H1 (cell line): ENCODE data around the gene PFN3. TPM values are rescaled to one million over a fixed set of nuclear protein-coding genes. Genes with fewer than 3 reads are reported as not detected.
A peak's percentile ranks its signal among the peaks of the same experiment; 100 is the strongest.
"Not testable (repeated sequence)": the region's sequence is repeated elsewhere in the genome, so short reads cannot be mapped to it uniquely, and the experiment has no call there.

Experiments
- CTCF ChIA-PET: fragments of 300-600 bp; sonication (Branson Sonifier 250); formaldehyde crosslinking; loops from one replicate; lab custom pipeline; 2021; ENCODE audit not compliant: partially characterized antibody; lab: Charles Lee
- POLR2A ChIA-PET: fragments of 300-600 bp; sonication (Branson Sonifier 250); formaldehyde crosslinking; loops from one replicate; lab custom pipeline; 2021; ENCODE audit warnings: inconsistent platforms; ENCODE audit not compliant: partially characterized antibody; lab: Charles Lee
- DNase-seq, 2 experiments: peaks; one replicate each; pipeline versions ENCODE4 v3.0.0 to v3.0.0-alpha.2; 2010 to 2022; ENCODE audit warnings: low spot score in 2 of 2, low read depth in 1 of 2, mixed read lengths in 1 of 2
- FAIRE-seq: peaks from 2 replicates; lab custom pipeline; 2011; peaks lifted over from hg19 to GRCh38; lab: Jason Lieb, UNC
- H2AFZ ChIP-seq: 2 replicates; pipeline ENCODE4 v1.8.1; 2012; ENCODE audit warnings: low read length, inconsistent platforms
- H2AK5ac ChIP-seq: 2 replicates; pipeline ENCODE4 v1.6.1; 2013; ENCODE audit warnings: low read depth, low read length
- H2BK120ac ChIP-seq: replicated peaks from 2 replicates; pipeline ENCODE3; 2013; ENCODE audit warnings: low read depth, low read length, inconsistent platforms
- H2BK12ac ChIP-seq: 2 replicates; pipeline ENCODE4 v1.6.1; 2013; ENCODE audit warnings: low read depth, low read length
- H2BK15ac ChIP-seq: 2 replicates; pipeline ENCODE4 v1.6.1; 2013; ENCODE audit warnings: low read length
- H2BK20ac ChIP-seq: 2 replicates; pipeline ENCODE4 v1.6.1; 2013; ENCODE audit warnings: low read length
- H2BK5ac ChIP-seq: 2 replicates; pipeline ENCODE4 v1.6.1; 2013; ENCODE audit warnings: low read depth, low read length
- H3K14ac ChIP-seq: 2 replicates; pipeline ENCODE4 v1.6.1; 2013; ENCODE audit warnings: inconsistent platforms; ENCODE audit not compliant: insufficient read length
- H3K18ac ChIP-seq: 2 replicates; pipeline ENCODE4 v1.6.1; 2013; ENCODE audit warnings: low read length; ENCODE audit errors: extremely low read depth
- H3K23ac ChIP-seq: 2 replicates; pipeline ENCODE4 v1.6.1; 2013; ENCODE audit warnings: inconsistent platforms; ENCODE audit not compliant: insufficient read length
- H3K23me2 ChIP-seq: 2 replicates; pipeline ENCODE4 v1.6.1; 2013; ENCODE audit warnings: low read depth, low read length
- H3K27ac ChIP-seq: 2 replicates; pipeline ENCODE4 v1.6.1; 2011; ENCODE audit warnings: low read depth, low read length, inconsistent platforms
- H3K27me3 ChIP-seq, 4 experiments: replicated peaks in 1 of 4; 1 replicate in 1 of 4; 2 replicates in 3 of 4; pipeline versions ENCODE4 v1.6.1 to v1.8.1; 2011 to 2013; ENCODE audit warnings: low read length in 3 of 4, mild to moderate bottlenecking in 3 of 4, inconsistent platforms in 2 of 4, mixed read lengths in 2 of 4, moderate library complexity in 1 of 4; ENCODE audit not compliant: control insufficient read depth in 3 of 4, insufficient read depth in 3 of 4; ENCODE audit errors: extremely low read depth in 1 of 4
- H3K36me3 ChIP-seq, 4 experiments: 2 replicates each; pipeline versions ENCODE4 v1.6.1 to v1.8.1; 2011 to 2013; ENCODE audit warnings: mild to moderate bottlenecking in 4 of 4, low read length in 3 of 4, moderate library complexity in 2 of 4, control low read depth in 1 of 4, inconsistent platforms in 1 of 4; ENCODE audit not compliant: insufficient read depth in 4 of 4, control insufficient read depth in 2 of 4
- H3K4ac ChIP-seq: replicated peaks from 2 replicates; pipeline ENCODE3; 2013; ENCODE audit warnings: low read length, low read depth, mixed read lengths, inconsistent platforms; ENCODE audit not compliant: insufficient read length
- H3K4me1 ChIP-seq, 4 experiments: replicated peaks in 1 of 4; 1 replicate in 1 of 4; 2 replicates in 3 of 4; pipeline versions ENCODE4 v1.6.1 to v1.8.1; 2011 to 2013; ENCODE audit warnings: low read length in 3 of 4, inconsistent platforms in 2 of 4, mixed read lengths in 1 of 4; ENCODE audit not compliant: insufficient read depth in 4 of 4, control insufficient read depth in 3 of 4
- H3K4me2 ChIP-seq, 2 experiments: 2 replicates each; pipeline versions ENCODE4 v1.6.1 to v1.8.1; 2011 to 2013; ENCODE audit warnings: low read depth in 2 of 2, low read length in 2 of 2, control low read depth in 1 of 2, inconsistent platforms in 1 of 2, mild to moderate bottlenecking in 1 of 2; ENCODE audit not compliant: insufficient read depth in 1 of 2
- H3K4me3 ChIP-seq, 4 experiments: fragments of 200-600, 300-600 bp in 1 of 4; sonication (generic), shearing (Covaris generic), sonication (Bioruptor Twin) in 1 of 4; 2 replicates each; pipeline versions ENCODE4 v1.5.1 to v1.8.1; 2011 to 2016; ENCODE audit warnings: low read length in 4 of 4, low read depth in 3 of 4, control low read depth in 2 of 4, inconsistent platforms in 2 of 4, mild to moderate bottlenecking in 2 of 4, mixed read lengths in 1 of 4, moderate library complexity in 1 of 4; ENCODE audit not compliant: insufficient read depth in 2 of 4; ENCODE audit errors: extremely low read depth in 1 of 4
- H3K56ac ChIP-seq: replicated peaks from 2 replicates; pipeline ENCODE3; 2013; ENCODE audit warnings: low read depth, mild to moderate bottlenecking, mixed read lengths, low read length, inconsistent platforms; ENCODE audit not compliant: insufficient read length
- H3K79me1 ChIP-seq: 2 replicates; pipeline ENCODE4 v1.6.1; 2013; ENCODE audit warnings: low read depth, low read length, control low read depth
- H3K79me2 ChIP-seq, 2 experiments: 2 replicates each; pipeline versions ENCODE4 v1.6.1 to v1.8.1; 2012 to 2013; ENCODE audit warnings: low read length in 2 of 2, mild to moderate bottlenecking in 2 of 2, inconsistent platforms in 1 of 2; ENCODE audit not compliant: insufficient read depth in 2 of 2, control insufficient read depth in 1 of 2
- H3K9ac ChIP-seq, 4 experiments: replicated peaks in 1 of 4; 1 replicate in 1 of 4; 2 replicates in 3 of 4; pipeline versions ENCODE4 v1.6.1 to v1.8.1; 2011 to 2013; ENCODE audit warnings: low read depth in 3 of 4, low read length in 3 of 4, control low read depth in 2 of 4, mild to moderate bottlenecking in 2 of 4, moderate library complexity in 2 of 4, inconsistent platforms in 1 of 4; ENCODE audit errors: extremely low read depth in 1 of 4
- H3K9me3 ChIP-seq, 2 experiments: 2 replicates each; pipeline versions ENCODE4 v1.6.1 to v1.8.1; 2012 to 2013; ENCODE audit warnings: mild to moderate bottlenecking in 2 of 2, moderate library complexity in 2 of 2, control low read depth in 1 of 2, inconsistent platforms in 1 of 2, low read depth in 1 of 2, low read length in 1 of 2, mixed read lengths in 1 of 2; ENCODE audit not compliant: insufficient read depth in 2 of 2
- H4K20me1 ChIP-seq, 2 experiments: replicated peaks in 1 of 2; 2 replicates each; pipeline versions ENCODE3 to v1.8.1; 2011 to 2013; ENCODE audit warnings: inconsistent platforms in 2 of 2, low read length in 2 of 2, mild to moderate bottlenecking in 1 of 2; ENCODE audit not compliant: insufficient read depth in 2 of 2, control insufficient read depth in 1 of 2
- H4K5ac ChIP-seq: 2 replicates; pipeline ENCODE4 v1.6.1; 2013; ENCODE audit warnings: low read length, low read depth, mixed read lengths, inconsistent platforms; ENCODE audit not compliant: insufficient read length
- H4K8ac ChIP-seq: 2 replicates; pipeline ENCODE4 v1.8.0; 2013; ENCODE audit warnings: mild to moderate bottlenecking, moderate library complexity, low read length, inconsistent platforms; ENCODE audit not compliant: insufficient read depth; ENCODE audit errors: extremely low read depth
- H4K91ac ChIP-seq: replicated peaks from 2 replicates; pipeline ENCODE3; 2013; ENCODE audit warnings: low read length, mixed read lengths, inconsistent platforms; ENCODE audit not compliant: insufficient read length
- WGBS, 2 experiments: shearing (Covaris generic) in 1 of 2; methylation state at CpG; one replicate each; pipeline versions ENCODE4 v1.1.6 to v1.1.7; 2013 to 2015; ENCODE audit warnings: low lambda C conversion rate in 2 of 2, mixed read lengths in 2 of 2, inconsistent platforms in 1 of 2, low coverage in 1 of 2, missing lambda C conversion rate in 1 of 2; ENCODE audit not compliant: insufficient replicate concordance in 2 of 2, insufficient coverage in 1 of 2, insufficient read length in 1 of 2; ENCODE audit errors: extremely low coverage in 1 of 2, missing lambda C conversion rate in 1 of 2; 5-methylcytosine and 5-hydroxymethylcytosine counted together
- polyA plus RNA-seq, 7 experiments: library from polyadenylated mRNA; depleted of rRNA in 3 of 7; stranded (reverse) in 5 of 7; unstranded in 2 of 7; fragments of >200 nt in 5 of 7; fragments of 200-250 nt in 2 of 7; gene quantifications; 1 replicate in 5 of 7; 2 replicates in 1 of 7; 4 replicates in 1 of 7; pipeline versions ENCODE4 v1.2.1 to v1.2.3, GENCODE V29; 2011 to 2013; ENCODE audit warnings: missing spikeins in 2 of 7, mixed read lengths in 2 of 7
- total RNA-seq: library from RNA; stranded (reverse); fragmentation: NEBNext Ultra II Directional; extraction: Animal tissue kit (Norgen Biotek cat#: 25700); gene quantifications from 2 replicates; pipeline ENCODE4 v1.2.1, GENCODE V29; 2021

Gene PFN3
- total and polyA plus RNA-seq, 2 of the 8 experiments (the other 6 are each of a cell fraction or from before 2014, with no cell fraction given), result not detected

GRCh38 chr5:177360740-177361139 is 39.7 kb downstream of the PFN3 start:
- H3K18ac ChIP-seq, H2AK5ac ChIP-seq, H3K4ac ChIP-seq, H3K27me3 ChIP-seq, DNase-seq, H3K23me2 ChIP-seq, H3K14ac ChIP-seq, H3K79me1 ChIP-seq, H3K36me3 ChIP-seq, FAIRE-seq, H3K56ac ChIP-seq, H3K23ac ChIP-seq, H2BK20ac ChIP-seq, H4K5ac ChIP-seq, H4K8ac ChIP-seq, H3K27ac ChIP-seq, H2BK5ac ChIP-seq, H4K20me1 ChIP-seq, H3K4me3 ChIP-seq, H2AFZ ChIP-seq, H3K9me3 ChIP-seq, H3K79me2 ChIP-seq, H3K9ac ChIP-seq, H3K4me2 ChIP-seq, H2BK120ac ChIP-seq: not testable (repeated sequence)
- peaks cover 0 to 15% (median 11%) of the 10 kb centered on the region in 4 experiments; a peak in 6 of 7 replicates for H3K4me1 ChIP-seq
- CTCF ChIA-PET, result interaction anchor here (0.6 to 15.6 kb wide), 9 partner anchors 9 to 96 kb away, joined by 4 to 251 read pairs (median 7); partner anchors contain the start of genes LMAN2, MXD3 and SLC34A1
- 89% methylated on average over 7 of the region's 7 CpGs; no CpG with 5 or more reads in 1 of the 2 experiments for WGBS, 2 experiments
- POLR2A ChIA-PET, result interaction anchor here (0.9 to 3.1 kb wide), 3 partner anchors 10 to 95 kb away, joined by 3 to 25 read pairs (median 4); partner anchors contain the start of gene LMAN2
- peak overlapping the region; percentile 15 for H4K91ac ChIP-seq
- peak overlapping the region; percentile 72; the same call in 1 of the 2 replicates for H2BK15ac ChIP-seq
- H2BK12ac ChIP-seq, result peak overlapping the region; percentile 60; the same call in 1 of the 2 replicates
